A549 (cell line): ENCODE results near the gene CFAP161.

Experiments used
- CHD2 ChIP-seq: fragments of 150-350 bp; IDR thresholded peaks from 2 replicates; pipeline ENCODE4 v1.6.1; 2014; ENCODE audit warnings: low read length; ENCODE audit not compliant: partially characterized antibody
- EP300 ChIP-seq, 2 experiments: fragments of >200 bp; sonication (Bioruptor Twin); formaldehyde crosslinking; IDR thresholded peaks; 2 replicates in 1 of 2; 3 replicates in 1 of 2; pipeline ENCODE4 v1.6.1; 2016 to 2017
- HDAC2 ChIP-seq: fragments of 200-600 bp; sonication (generic); IDR thresholded peaks from 2 replicates; pipeline ENCODE4 v1.6.1; 2016
- HOXA7 ChIP-seq: fragments of 250-450 bp; sonication (Bioruptor Pico); IDR thresholded peaks from 2 replicates; pipeline ENCODE4 v1.5.0; 2020; ENCODE audit warnings: mild to moderate bottlenecking, moderate library complexity
- KDM1A ChIP-seq: fragments of 200-600 bp; sonication (generic); IDR thresholded peaks from 2 replicates; pipeline ENCODE4 v1.6.1; 2016; ENCODE audit warnings: low read depth, mild to moderate bottlenecking
- RAD21 ChIP-seq, 2 experiments: fragments of >200 bp in 1 of 2; sonication (Bioruptor Twin) in 1 of 2; formaldehyde crosslinking in 1 of 2; IDR thresholded peaks in 1 of 2; conservative IDR thresholded peaks in 1 of 2; 2 replicates in 1 of 2; 3 replicates in 1 of 2; pipeline ENCODE4 v1.6.1; 2012 to 2018; ENCODE audit warnings: inconsistent platforms in 1 of 2
- RCOR1 ChIP-seq: fragments of 150-350 bp; IDR thresholded peaks from 2 replicates; pipeline ENCODE4 v1.6.1; 2014; ENCODE audit warnings: antibody characterized with exemption, low read length, low read depth
- REST ChIP-seq: fragments of 200-600 bp; sonication (generic); IDR thresholded peaks from 2 replicates; pipeline ENCODE4 v1.6.1; 2016; ENCODE audit warnings: antibody characterized with exemption, mild to moderate bottlenecking, moderate library complexity
- SMC3 ChIP-seq: fragments of >200 bp; sonication (Bioruptor Twin); formaldehyde crosslinking; IDR thresholded peaks from 3 replicates; pipeline ENCODE4 v1.6.1; 2018; ENCODE audit warnings: inconsistent platforms
- SREBF2 ChIP-seq: fragments of 450-650 bp; IDR thresholded peaks from 2 replicates; pipeline ENCODE4 v1.6.1; 2014; ENCODE audit warnings: mild to moderate bottlenecking, moderate library complexity
- ZFP36 ChIP-seq: fragments of 450-650 bp; IDR thresholded peaks from 2 replicates; pipeline ENCODE4 v1.6.1; 2014; ENCODE audit warnings: borderline replicate concordance; ENCODE audit not compliant: partially characterized antibody
- TF ChIP-seq, protein P1 (sequence below): fragments of >200 bp; sonication (Bioruptor Twin); formaldehyde crosslinking; IDR thresholded peaks from 3 replicates; pipeline ENCODE4 v1.5.1; 2016
- TF ChIP-seq, protein P2 (sequence below): fragments of 150-350 bp; IDR thresholded peaks from 2 replicates; pipeline ENCODE4 v1.6.1; 2014; ENCODE audit warnings: low read depth, mild to moderate bottlenecking, low read length

- TF ChIP-seq KDM1A = no peak
- TF ChIP-seq SREBF2 = no peak
- TF ChIP-seq, protein P1, sequence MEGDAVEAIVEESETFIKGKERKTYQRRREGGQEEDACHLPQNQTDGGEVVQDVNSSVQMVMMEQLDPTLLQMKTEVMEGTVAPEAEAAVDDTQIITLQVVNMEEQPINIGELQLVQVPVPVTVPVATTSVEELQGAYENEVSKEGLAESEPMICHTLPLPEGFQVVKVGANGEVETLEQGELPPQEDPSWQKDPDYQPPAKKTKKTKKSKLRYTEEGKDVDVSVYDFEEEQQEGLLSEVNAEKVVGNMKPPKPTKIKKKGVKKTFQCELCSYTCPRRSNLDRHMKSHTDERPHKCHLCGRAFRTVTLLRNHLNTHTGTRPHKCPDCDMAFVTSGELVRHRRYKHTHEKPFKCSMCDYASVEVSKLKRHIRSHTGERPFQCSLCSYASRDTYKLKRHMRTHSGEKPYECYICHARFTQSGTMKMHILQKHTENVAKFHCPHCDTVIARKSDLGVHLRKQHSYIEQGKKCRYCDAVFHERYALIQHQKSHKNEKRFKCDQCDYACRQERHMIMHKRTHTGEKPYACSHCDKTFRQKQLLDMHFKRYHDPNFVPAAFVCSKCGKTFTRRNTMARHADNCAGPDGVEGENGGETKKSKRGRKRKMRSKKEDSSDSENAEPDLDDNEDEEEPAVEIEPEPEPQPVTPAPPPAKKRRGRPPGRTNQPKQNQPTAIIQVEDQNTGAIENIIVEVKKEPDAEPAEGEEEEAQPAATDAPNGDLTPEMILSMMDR = no peak
- no peak for TF ChIP-seq HDAC2
- TF ChIP-seq, protein P2, sequence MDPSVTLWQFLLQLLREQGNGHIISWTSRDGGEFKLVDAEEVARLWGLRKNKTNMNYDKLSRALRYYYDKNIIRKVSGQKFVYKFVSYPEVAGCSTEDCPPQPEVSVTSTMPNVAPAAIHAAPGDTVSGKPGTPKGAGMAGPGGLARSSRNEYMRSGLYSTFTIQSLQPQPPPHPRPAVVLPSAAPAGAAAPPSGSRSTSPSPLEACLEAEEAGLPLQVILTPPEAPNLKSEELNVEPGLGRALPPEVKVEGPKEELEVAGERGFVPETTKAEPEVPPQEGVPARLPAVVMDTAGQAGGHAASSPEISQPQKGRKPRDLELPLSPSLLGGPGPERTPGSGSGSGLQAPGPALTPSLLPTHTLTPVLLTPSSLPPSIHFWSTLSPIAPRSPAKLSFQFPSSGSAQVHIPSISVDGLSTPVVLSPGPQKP = no peak
- no peak for TF ChIP-seq SMC3
- TF ChIP-seq ZFP36 = no peak
- no peak for TF ChIP-seq EP300 (IDR thresholded peaks at IDR 0.05)
- TF ChIP-seq REST = no peak
- TF ChIP-seq RCOR1 = no peak
- TF ChIP-seq RAD21 (conservative IDR thresholded peaks at IDR 0.05 in 1 of 2, IDR thresholded peaks at IDR 0.05 in 1 of 2) = no peak
- no peak for TF ChIP-seq CHD2
- TF ChIP-seq HOXA7 (CRISPR knock-in tag) = no peak
Measured at GRCh38 chr15:81103857-81104256, 30.2 kb upstream of the CFAP161 start.
